Measurements from ENCODE around the gene LCP2. TPM values are rescaled to one million over a fixed set of nuclear protein-coding genes. Genes with fewer than 3 reads are reported as not detected.

LCP2 gene
- polyA plus RNA-seq, 1 experiment, result not detected

DNA sequence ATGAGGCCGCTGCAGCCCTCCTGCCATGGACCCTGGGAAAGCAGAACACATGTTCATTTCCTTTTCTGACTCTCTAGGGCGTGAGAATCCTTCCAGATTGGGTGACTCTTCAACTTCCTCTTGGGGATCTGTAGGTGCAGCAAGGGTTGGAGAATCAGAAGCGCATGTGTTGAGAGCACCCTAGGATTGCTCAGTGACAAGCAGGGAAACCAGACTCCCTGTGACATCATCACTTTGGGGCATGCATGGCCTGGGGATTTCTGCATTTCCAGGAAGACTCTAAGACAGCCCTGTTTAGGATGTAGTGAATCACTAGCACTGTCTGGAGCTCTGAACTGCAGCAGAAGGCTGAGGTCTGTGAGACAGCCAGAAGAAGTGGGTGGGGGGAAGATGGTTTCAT, 15.1 kb upstream of the LCP2 start:
- no peak for DNase-seq (ENCODE audit: low read depth)
- Histone ChIP-seq H3K4me3 (ENCODE audit: low read depth, low read length) (no peak overlapping the region), H3K36me3 (ENCODE audit: control insufficient read depth, insufficient read depth, low read length) (no peaks in the 10 kb centered on the region), H3K27me3 (ENCODE audit: control insufficient read depth, insufficient read depth, low read length) (no peaks in the 10 kb centered on the region)
- ChIA-PET POLR2A (no interaction called here), CTCF (interaction anchor here (0.8 kb wide), 1 partner anchor 390 kb away, joined by 3 read pairs; no protein-coding TSS in a partner anchor)
- TF ChIP-seq, protein P1, sequence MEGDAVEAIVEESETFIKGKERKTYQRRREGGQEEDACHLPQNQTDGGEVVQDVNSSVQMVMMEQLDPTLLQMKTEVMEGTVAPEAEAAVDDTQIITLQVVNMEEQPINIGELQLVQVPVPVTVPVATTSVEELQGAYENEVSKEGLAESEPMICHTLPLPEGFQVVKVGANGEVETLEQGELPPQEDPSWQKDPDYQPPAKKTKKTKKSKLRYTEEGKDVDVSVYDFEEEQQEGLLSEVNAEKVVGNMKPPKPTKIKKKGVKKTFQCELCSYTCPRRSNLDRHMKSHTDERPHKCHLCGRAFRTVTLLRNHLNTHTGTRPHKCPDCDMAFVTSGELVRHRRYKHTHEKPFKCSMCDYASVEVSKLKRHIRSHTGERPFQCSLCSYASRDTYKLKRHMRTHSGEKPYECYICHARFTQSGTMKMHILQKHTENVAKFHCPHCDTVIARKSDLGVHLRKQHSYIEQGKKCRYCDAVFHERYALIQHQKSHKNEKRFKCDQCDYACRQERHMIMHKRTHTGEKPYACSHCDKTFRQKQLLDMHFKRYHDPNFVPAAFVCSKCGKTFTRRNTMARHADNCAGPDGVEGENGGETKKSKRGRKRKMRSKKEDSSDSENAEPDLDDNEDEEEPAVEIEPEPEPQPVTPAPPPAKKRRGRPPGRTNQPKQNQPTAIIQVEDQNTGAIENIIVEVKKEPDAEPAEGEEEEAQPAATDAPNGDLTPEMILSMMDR (IDR thresholded peaks at IDR 0.05; ENCODE audit: insufficient read depth, low read depth, low read length), result no peak

DNA sequence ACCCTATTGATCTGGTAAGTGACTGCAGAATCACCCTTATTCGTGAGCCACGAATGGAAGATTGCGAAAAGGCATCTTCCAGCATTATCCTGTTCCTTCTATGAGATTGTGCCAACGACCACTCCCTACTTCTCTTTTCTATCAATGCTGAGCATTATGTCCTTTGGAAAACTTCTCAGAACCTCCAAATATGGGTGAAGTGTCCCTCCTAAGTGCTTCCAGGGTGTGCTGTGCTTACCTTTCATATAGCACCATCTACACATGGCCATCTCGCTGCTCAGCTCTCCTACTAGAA, 14.7 kb upstream of the LCP2 start:
- CTCF ChIA-PET, result interaction anchor here (0.5 kb wide), 1 partner anchor 89 kb away, joined by 5 read pairs; no protein-coding TSS in a partner anchor

DNA sequence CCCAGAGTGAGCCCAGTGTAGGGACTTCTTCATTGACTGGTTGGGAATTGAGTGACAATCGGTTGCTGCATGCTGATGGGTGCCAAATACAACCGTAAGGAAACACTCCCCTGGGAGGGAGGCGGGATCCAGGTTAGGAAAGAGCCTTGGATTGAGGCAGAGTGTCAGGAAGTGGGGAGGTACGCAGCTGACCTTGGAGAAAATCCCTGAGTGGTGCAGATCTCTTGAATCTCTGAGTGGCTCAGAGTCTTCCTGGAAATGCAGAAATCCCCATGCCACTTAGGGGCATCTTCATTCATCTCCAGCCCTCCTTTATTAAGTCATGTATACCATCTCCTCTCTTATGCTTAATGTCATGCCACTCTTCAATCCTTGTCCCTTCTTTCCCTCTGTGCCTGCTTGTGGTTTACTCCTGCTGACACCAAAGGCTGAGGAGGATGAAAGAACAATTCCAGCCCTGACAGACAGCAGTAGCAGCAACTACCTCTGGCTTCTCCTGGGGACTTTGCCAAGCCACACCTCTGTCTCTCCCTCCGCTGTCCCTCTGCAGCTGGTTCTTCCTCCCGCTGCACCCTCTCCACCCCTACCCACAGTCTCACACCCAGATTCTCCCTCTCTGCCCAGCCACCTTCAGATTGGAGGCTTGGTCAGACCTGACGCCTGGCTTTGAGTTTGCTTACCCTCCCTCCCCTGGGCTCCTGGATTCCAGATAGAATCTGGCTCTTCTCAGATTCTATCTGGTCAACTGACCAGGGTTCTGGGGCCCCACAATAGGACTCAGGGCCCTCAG, 14.1 kb upstream of the LCP2 start:
- TF ChIP-seq, protein P1 (IDR thresholded peaks at IDR 0.05; ENCODE audit: insufficient read depth, low read depth, low read length), result no peak
- POLR2A ChIA-PET, result no interaction called here
- CTCF ChIA-PET, result interaction anchor here (0.5 kb wide), 1 partner anchor 90 kb away, joined by 5 read pairs; no protein-coding TSS in a partner anchor

More for the DNA sequence above, 14.7 kb upstream of the LCP2 start:
- TF ChIP-seq, protein P1 (IDR thresholded peaks at IDR 0.05; ENCODE audit: insufficient read depth, low read depth, low read length), result no peak
- no peak for DNase-seq (ENCODE audit: low read depth)
- H3K27me3 ChIP-seq (ENCODE audit: control insufficient read depth, insufficient read depth, low read length), result no peaks in the 10 kb centered on the region
- no peaks in the 10 kb centered on the region for H3K36me3 ChIP-seq (ENCODE audit: control insufficient read depth, insufficient read depth, low read length)
- no peak overlapping the region for H3K4me3 ChIP-seq (ENCODE audit: low read depth, low read length)
- POLR2A ChIA-PET, result no interaction called here

DNA sequence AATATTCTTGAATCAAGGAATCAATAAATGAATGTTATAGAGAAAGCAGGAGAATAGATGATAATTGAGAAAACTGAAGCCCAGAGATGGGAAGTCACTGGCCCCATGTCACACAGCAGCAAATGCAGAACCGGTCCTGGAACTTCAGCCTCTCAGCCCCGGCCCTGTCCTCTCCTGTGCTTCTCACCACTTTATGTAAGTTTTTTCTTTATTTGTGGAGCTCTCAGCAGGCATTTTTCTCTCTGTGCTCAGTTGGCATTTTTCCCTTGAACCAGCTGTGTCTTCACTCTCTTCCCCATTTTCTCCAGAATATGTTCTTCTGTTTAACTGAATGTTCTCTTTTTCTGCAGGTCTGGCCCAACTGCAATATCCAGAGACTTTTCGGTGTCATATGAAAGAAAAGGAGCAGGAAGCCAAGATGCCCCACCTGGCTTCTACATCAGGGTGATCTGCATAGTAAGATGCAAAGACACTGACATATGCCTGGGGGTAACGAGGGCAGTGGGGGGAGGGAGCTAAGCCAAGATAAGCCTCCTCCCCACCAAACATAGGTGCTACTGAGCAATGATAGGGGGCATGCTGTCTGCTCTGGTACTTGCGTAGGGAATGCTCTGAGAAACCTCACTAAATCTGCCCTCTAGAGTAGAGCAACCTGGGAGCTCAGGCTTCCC, 12.8 kb upstream of the LCP2 start:
- TF ChIP-seq, protein P1 (IDR thresholded peaks at IDR 0.05; ENCODE audit: insufficient read depth, low read depth, low read length), result no peak
- CTCF ChIA-PET, result interaction anchor here (0.7 to 1.1 kb wide), 2 partner anchors 43 to 83 kb away, joined by 3 read pairs; no protein-coding TSS in a partner anchor
- DNase-seq (ENCODE audit: low read depth), result no peak
- Histone ChIP-seq H3K36me3 (ENCODE audit: control insufficient read depth, insufficient read depth, low read length) (no peaks in the 10 kb centered on the region), H3K4me3 (ENCODE audit: low read depth, low read length) (no peak overlapping the region), H3K27me3 (ENCODE audit: control insufficient read depth, insufficient read depth, low read length) (no peaks in the 10 kb centered on the region)
- POLR2A ChIA-PET, result no interaction called here

More for the DNA sequence above, 14.1 kb upstream of the LCP2 start:
- Histone ChIP-seq H3K36me3 (ENCODE audit: control insufficient read depth, insufficient read depth, low read length) (no peaks in the 10 kb centered on the region), H3K27me3 (ENCODE audit: control insufficient read depth, insufficient read depth, low read length) (no peaks in the 10 kb centered on the region), H3K4me3 (ENCODE audit: low read depth, low read length) (no peak overlapping the region)
- DNase-seq (ENCODE audit: low read depth), result no peak

DNA sequence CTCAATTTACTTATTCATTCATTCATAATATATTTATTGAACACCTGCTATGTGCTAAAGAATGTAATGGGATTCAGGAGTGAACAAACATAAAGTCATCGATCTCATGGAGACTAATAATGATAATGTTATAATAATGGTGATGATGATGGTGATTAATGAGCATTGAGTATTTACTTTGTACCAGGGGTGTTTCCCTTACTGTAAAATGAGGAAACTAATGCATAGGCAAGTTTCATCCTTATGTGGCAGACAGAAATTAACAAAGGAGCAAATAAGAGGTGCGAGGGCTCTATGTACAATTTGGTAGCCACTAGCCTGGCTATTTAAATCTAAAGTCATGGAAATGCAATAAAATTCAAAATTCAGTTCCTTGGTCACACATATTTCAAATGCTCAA, 11.1 kb upstream of the LCP2 start:
- ChIA-PET CTCF (no interaction called here), POLR2A (no interaction called here)
- TF ChIP-seq, protein P1 (IDR thresholded peaks at IDR 0.05; ENCODE audit: insufficient read depth, low read depth, low read length), result no peak
- no peak for DNase-seq (ENCODE audit: low read depth)
- H3K27me3 ChIP-seq (ENCODE audit: control insufficient read depth, insufficient read depth, low read length), result no peaks in the 10 kb centered on the region
- no peaks in the 10 kb centered on the region for H3K36me3 ChIP-seq (ENCODE audit: control insufficient read depth, insufficient read depth, low read length)
- no peak overlapping the region for H3K4me3 ChIP-seq (ENCODE audit: low read depth, low read length)

All from BJ (cell line).